ENCODE results near the gene CDC42BPA.

Gene CDC42BPA

DNA sequence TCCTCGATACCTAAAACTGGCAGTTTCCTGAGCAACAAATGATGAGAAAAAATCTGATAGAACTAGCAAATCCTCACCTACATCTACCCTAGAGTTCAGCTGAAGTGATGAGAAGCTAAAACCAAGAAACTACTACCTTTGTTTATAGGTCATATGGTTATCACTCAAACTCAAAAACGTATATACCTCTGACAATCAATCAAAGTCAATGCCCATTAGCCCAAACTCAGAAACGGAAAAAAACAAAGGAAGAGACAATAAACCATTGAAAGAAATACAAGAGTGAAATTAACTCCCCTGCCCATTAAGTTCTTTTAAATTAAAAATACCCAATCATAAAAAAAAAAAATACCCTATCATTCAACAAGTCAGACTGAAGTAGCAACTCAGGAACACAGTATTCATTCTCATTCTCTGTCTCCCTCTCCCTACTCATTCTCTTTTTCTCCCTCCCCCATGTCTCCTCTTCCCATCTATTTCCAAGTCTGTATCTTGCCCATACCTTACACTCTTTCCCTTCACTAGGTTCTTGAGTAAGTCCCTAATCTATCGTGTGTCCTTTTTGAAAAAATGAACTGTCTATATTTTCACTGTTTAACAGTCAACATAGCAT, 6.8 kb downstream of the CDC42BPA start:
- Histone ChIP-seq H3K4me3 (no peak overlapping the region), H3K9me3 (no peaks in the 10 kb centered on the region), H3K9ac (no peak overlapping the region), H4K20me1 (peaks cover 7% of the 10 kb centered on the region), H3K36me3 (no peaks in the 10 kb centered on the region), H3K27ac (no peak overlapping the region), H3K4me1 (peaks cover 24% of the 10 kb centered on the region), H3K4me2 (no peak overlapping the region), H3K27me3 (no peaks in the 10 kb centered on the region)
- TF ChIP-seq Cebpa-rat (IDR thresholded peaks at IDR 0.05), result no peak

DNA sequence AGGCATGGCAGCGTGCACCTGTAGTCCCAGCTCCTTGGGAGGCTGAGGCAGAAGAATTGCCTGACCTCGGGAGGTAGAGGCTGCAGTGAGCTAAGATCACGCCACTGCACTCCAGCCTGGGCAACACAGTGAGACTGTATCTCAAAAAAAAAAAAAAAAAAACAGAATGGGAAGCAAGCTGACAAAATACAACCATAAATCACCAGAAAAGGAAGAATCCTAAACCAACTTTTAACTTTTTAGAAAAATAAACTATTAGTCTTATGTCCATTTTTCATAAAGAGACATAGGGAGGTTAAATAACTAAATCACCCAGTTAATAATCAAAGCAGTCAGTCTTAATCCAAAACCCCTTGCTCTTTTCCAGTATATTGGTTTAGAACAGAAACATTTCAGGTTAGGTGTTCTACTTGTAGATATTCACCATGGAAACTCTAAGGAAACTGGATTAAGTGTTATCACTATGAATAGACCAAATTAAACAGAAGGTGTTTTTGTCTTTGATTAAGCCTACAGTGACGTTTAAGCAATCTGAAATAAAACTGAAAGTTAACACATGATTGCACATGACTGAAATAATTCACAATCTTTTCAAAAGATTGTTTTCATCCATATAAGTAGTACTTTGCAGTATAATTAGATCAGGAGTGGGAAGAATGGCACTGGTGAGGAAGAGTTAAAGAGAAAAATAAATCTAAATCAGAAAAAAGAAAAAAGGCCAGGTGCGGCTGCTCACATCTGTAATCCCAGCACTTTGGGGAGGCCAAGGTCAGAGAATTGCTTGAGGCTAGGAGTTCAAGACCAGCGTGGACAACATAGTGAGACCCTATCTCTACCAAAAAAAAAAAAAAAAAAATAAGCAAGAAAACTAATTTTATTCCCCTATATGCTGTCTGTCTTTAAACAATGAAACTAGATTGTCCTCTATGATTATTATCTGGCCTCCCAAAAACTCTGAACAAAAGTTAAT, 9.6 kb downstream of the CDC42BPA start:
- no peaks in the 10 kb centered on the region for H3K9me3 ChIP-seq
- TF ChIP-seq Cebpa-rat (IDR thresholded peaks at IDR 0.05), result no peak
- H3K9ac ChIP-seq, result no peak overlapping the region
- H4K20me1 ChIP-seq, result no peaks in the 10 kb centered on the region
- no peak overlapping the region for H3K4me3 ChIP-seq
- H3K27me3 ChIP-seq, result no peaks in the 10 kb centered on the region
- H3K4me1 ChIP-seq, result peaks cover 14% of the 10 kb centered on the region
- no peaks in the 10 kb centered on the region for H3K36me3 ChIP-seq
- H3K4me2 ChIP-seq, result no peak overlapping the region
- no peak overlapping the region for H3K27ac ChIP-seq

DNA sequence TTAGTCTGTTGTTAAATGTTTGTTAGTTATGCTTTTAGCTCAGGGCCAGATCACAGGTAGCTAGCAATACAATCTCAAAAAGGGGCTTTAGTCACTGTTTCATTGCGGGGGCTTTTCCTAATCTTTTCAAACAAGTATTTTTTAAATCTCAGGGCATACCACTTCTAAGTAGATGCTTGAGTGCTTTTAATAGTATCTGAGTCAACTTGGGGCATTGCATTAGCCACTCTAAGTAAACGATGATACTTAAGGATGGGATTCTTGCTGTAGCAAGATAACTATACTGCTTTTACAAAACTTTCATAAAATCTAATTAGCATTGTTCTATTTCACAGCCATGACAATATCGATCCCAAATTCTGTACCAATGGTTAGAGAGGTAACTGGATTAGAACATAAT, 11.6 kb downstream of the CDC42BPA start:
- no peak overlapping the region for H3K27ac ChIP-seq
- H4K20me1 ChIP-seq, result no peaks in the 10 kb centered on the region
- no peaks in the 10 kb centered on the region for H3K36me3 ChIP-seq
- no peak overlapping the region for H3K9ac ChIP-seq
- no peaks in the 10 kb centered on the region for H3K9me3 ChIP-seq
- TF ChIP-seq Cebpa-rat (IDR thresholded peaks at IDR 0.05), result no peak
- H3K4me3 ChIP-seq, result no peak overlapping the region
- no peak overlapping the region for H3K4me2 ChIP-seq
- H3K27me3 ChIP-seq, result no peaks in the 10 kb centered on the region
- H3K4me1 ChIP-seq, result peaks cover 14% of the 10 kb centered on the region

DNA sequence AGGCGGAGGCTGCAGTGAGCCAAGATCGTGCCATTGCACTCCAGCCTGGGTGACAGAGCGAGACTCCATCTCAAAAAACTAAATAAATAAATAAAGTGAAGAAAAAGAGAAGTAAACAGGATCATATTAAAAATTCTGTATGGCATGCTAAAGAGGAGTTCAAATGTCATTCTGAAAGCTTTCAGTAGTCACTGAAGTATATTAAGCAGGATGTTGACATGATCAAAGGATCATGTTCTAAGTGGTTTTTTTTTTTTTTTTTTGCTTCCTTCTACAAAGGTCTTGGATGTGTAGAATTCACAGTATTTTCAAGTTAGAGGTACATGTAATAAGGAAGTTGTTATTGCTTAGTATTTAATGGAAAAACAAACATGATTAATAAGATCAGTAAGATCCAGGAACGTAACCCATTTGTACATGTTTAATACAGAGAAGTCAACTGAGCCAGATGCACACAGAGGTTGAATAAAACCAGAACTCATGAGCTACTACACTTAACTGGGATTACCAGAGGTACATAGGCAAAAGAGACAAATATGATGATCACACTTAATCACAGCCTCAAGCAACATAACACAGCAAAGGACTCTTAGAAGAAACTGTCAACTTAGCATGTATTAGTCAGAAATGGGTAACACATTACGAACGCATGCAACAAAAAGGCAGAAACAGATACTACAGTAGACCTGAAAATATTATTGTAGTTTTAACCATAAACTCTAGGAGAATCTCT, 12.2 kb downstream of the CDC42BPA start:
- Histone ChIP-seq H3K27ac (no peak overlapping the region), H3K27me3 (no peaks in the 10 kb centered on the region), H3K4me1 (peaks cover 14% of the 10 kb centered on the region), H3K36me3 (no peaks in the 10 kb centered on the region), H3K9ac (no peak overlapping the region), H3K4me2 (no peak overlapping the region), H4K20me1 (no peaks in the 10 kb centered on the region), H3K9me3 (no peaks in the 10 kb centered on the region), H3K4me3 (no peak overlapping the region)
- TF ChIP-seq Cebpa-rat (IDR thresholded peaks at IDR 0.05), result no peak

DNA sequence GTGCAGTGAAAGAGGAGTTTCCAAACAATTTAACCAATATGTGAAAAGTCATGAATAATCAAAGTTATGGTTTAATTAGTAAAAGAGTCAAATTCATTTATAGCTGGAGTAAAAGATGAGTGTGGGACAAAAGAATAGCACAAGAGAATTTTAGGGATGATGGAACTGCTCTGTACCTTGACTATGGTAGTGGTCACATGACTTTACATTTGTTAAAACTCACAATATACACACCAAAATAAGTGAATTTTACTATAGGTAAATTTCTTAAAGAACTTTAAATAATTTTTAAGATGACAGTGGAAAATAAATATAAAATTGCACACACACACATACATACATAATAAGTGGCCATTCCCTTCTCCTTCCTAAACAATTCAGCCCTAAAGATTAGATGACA, 13.6 kb downstream of the CDC42BPA start:
- Histone ChIP-seq H3K36me3 (no peaks in the 10 kb centered on the region), H3K27me3 (no peaks in the 10 kb centered on the region), H3K4me1 (peaks cover 14% of the 10 kb centered on the region), H3K27ac (no peak overlapping the region), H4K20me1 (no peaks in the 10 kb centered on the region), H3K4me2 (no peak overlapping the region), H3K4me3 (no peak overlapping the region), H3K9ac (no peak overlapping the region), H3K9me3 (no peaks in the 10 kb centered on the region)
- TF ChIP-seq Cebpa-rat (IDR thresholded peaks at IDR 0.05), result no peak

DNA sequence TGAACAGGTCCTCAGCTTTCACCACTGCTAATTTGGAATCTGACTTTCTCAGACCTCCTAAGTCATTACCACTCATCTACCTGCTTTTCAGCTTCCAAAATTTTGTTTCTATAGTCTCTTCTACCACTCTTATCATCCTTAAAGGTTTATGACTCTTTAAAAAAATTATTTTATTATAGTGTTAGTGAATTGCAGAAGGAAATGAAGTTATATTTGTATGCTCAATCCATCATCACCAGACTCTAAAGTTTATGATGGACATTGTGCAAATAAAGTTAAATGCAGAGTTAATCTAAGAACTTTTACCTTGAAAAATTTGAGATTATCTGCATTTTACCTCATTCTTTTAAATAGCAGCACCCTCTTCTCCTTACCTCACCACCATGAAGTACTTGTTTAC, 14.6 kb downstream of the CDC42BPA start:
- Histone ChIP-seq H3K4me3 (no peak overlapping the region), H3K9me3 (no peaks in the 10 kb centered on the region), H3K36me3 (no peaks in the 10 kb centered on the region), H4K20me1 (no peaks in the 10 kb centered on the region), H3K27me3 (no peaks in the 10 kb centered on the region), H3K27ac (no peak overlapping the region), H3K4me1 (peaks cover 9% of the 10 kb centered on the region), H3K9ac (no peak overlapping the region), H3K4me2 (no peak overlapping the region)
- TF ChIP-seq Cebpa-rat (IDR thresholded peaks at IDR 0.05), result no peak

DNA sequence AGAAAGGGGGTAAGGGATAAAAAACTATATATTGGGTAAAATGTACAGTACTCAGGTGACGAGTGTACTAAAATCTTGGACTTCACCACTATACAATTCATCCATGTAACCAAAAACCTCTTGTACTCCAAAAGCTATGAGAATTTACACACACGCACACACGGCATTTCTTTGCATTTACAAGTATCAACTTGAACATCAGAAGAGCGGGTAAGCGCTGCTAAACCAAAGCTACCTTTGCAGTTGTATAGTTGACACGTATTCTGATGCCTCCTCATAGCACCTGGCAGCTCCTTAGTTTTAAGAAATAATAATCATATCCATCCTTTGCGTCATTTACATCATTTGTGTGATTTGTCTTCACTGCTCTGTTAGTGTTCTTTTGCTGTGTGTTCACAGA, 17.6 kb downstream of the CDC42BPA start:
- Histone ChIP-seq H3K9me3 (no peaks in the 10 kb centered on the region), H3K4me2 (no peak overlapping the region), H3K36me3 (no peaks in the 10 kb centered on the region), H3K4me1 (peaks cover 3% of the 10 kb centered on the region; the same call in 1 of the 2 replicates), H4K20me1 (no peaks in the 10 kb centered on the region), H3K9ac (no peak overlapping the region), H3K27me3 (no peaks in the 10 kb centered on the region), H3K27ac (no peak overlapping the region), H3K4me3 (no peak overlapping the region)
- TF ChIP-seq Cebpa-rat (IDR thresholded peaks at IDR 0.05), result no peak

DNA sequence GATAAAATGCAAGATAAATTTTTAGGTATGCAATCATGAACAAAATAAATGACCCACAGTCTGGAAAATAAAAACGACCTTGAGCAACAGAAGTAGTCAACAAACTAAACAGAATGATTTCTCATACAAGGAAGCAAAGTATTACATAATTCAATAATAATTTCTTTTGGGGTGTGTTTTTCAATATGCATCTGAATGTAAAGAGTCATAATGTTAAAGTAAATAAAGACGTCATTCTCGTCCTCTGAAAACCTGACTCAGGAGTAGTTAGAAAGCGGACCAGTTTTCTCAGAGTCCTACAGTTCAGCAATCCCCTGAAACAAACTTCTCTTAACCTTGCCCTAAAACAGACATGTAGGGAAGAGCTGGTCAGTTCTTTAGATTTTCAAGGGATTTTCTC, 18.6 kb downstream of the CDC42BPA start:
- Histone ChIP-seq H3K27me3 (no peaks in the 10 kb centered on the region), H3K9me3 (no peaks in the 10 kb centered on the region), H3K27ac (no peak overlapping the region), H3K4me1 (no peaks in the 10 kb centered on the region), H3K9ac (no peak overlapping the region), H3K36me3 (no peaks in the 10 kb centered on the region), H3K4me2 (no peak overlapping the region), H3K4me3 (no peak overlapping the region), H4K20me1 (no peaks in the 10 kb centered on the region)
- no peak for TF ChIP-seq Cebpa-rat (IDR thresholded peaks at IDR 0.05)

DNA sequence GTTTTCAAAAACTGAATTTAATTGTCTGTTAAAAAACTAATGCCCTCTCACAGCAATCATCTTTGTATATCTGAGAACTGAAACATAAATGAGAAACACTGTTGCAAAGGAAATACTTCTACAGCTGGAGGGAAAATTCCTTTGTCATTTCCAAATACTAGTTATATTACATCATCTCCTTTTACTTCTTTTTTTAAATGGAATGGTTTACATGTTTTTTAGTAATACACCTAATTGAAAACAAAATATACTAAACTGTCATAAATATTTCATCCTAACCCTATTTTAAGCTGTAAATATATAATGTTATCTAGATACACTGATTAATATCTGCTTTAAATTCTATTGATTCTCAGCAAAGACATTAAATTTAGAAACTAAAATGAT, 19.1 kb downstream of the CDC42BPA start:
- no peak for TF ChIP-seq Cebpa-rat (IDR thresholded peaks at IDR 0.05)
- Histone ChIP-seq H3K27ac (no peak overlapping the region), H3K4me2 (no peak overlapping the region), H3K27me3 (no peaks in the 10 kb centered on the region), H3K9me3 (no peaks in the 10 kb centered on the region), H3K36me3 (no peaks in the 10 kb centered on the region), H4K20me1 (no peaks in the 10 kb centered on the region), H3K9ac (no peak overlapping the region), H3K4me3 (no peak overlapping the region), H3K4me1 (no peaks in the 10 kb centered on the region)

Data from BLaER1 (cell line).